Measurements from ENCODE around the gene FGF14.

FGF14 gene

GRCh38 chr13:102191951-102192502 lies 209.8 kb downstream of the FGF14 start:
- TF ChIP-seq EZH2phosphoT487 (IDR thresholded peaks at IDR 0.05; ENCODE audit: borderline replicate concordance, low read length): no peak
- TF ChIP-seq, protein P1, sequence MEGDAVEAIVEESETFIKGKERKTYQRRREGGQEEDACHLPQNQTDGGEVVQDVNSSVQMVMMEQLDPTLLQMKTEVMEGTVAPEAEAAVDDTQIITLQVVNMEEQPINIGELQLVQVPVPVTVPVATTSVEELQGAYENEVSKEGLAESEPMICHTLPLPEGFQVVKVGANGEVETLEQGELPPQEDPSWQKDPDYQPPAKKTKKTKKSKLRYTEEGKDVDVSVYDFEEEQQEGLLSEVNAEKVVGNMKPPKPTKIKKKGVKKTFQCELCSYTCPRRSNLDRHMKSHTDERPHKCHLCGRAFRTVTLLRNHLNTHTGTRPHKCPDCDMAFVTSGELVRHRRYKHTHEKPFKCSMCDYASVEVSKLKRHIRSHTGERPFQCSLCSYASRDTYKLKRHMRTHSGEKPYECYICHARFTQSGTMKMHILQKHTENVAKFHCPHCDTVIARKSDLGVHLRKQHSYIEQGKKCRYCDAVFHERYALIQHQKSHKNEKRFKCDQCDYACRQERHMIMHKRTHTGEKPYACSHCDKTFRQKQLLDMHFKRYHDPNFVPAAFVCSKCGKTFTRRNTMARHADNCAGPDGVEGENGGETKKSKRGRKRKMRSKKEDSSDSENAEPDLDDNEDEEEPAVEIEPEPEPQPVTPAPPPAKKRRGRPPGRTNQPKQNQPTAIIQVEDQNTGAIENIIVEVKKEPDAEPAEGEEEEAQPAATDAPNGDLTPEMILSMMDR (IDR thresholded peaks at IDR 0.05; ENCODE audit: low read depth, low read length, poor library complexity, severe bottlenecking): no peak
- H3K9me3 ChIP-seq (ENCODE audit: control insufficient read depth, insufficient read depth, low read length): no peaks in the 10 kb centered on the region
- no peak overlapping the region for H3K27ac ChIP-seq (ENCODE audit: low read depth, low read length)
- H3K27me3 ChIP-seq (ENCODE audit: control insufficient read depth, low read length): no peaks in the 10 kb centered on the region
- H3K79me2 ChIP-seq (ENCODE audit: control insufficient read depth, low read length): no peaks in the 10 kb centered on the region
- H4K20me1 ChIP-seq (ENCODE audit: control insufficient read depth, insufficient read depth, low read depth, low read length): no peaks in the 10 kb centered on the region
- H3K4me3 ChIP-seq (ENCODE audit: low read length): no peak overlapping the region
- H3F3A ChIP-seq (ENCODE audit: control insufficient read depth, insufficient read depth): no peaks in the 10 kb centered on the region
- H3K9me2 ChIP-seq (replicated peaks; ENCODE audit: control insufficient read depth, low read length): no peaks in the 10 kb centered on the region
- no peaks in the 10 kb centered on the region for H3K36me3 ChIP-seq (ENCODE audit: control insufficient read depth, low read length)
- no peaks in the 10 kb centered on the region for H3K4me1 ChIP-seq (ENCODE audit: control insufficient read depth, low read length)
- no peak overlapping the region for H3K4me2 ChIP-seq (ENCODE audit: low read length)

DNA sequence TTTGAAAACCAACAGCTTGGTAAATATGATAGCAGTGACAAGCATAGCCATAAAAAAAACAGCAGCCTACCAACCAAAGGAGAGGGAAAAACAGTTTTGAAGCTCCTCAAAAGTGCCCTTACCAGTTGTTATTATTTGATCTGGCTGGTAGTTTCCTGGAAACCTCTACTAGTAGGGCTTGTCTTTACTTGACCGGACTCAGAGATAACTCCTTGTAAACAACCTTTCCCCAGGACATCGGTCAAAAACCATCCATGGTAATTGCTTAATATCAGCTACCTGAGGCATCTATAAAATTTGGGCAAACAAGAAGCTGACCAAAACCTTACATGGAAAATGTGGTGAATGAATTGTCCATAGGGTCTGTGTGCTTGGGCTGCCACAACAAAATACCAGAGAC lies 210.9 kb downstream of the FGF14 start:
- Histone ChIP-seq H3K9me2 (replicated peaks; ENCODE audit: control insufficient read depth, low read length) (no peaks in the 10 kb centered on the region), H3K4me2 (ENCODE audit: low read length) (no peak overlapping the region), H4K20me1 (ENCODE audit: control insufficient read depth, insufficient read depth, low read depth, low read length) (no peaks in the 10 kb centered on the region), H3K27ac (ENCODE audit: low read depth, low read length) (no peak overlapping the region), H3F3A (ENCODE audit: control insufficient read depth, insufficient read depth) (no peaks in the 10 kb centered on the region), H3K9me3 (ENCODE audit: control insufficient read depth, insufficient read depth, low read length) (no peaks in the 10 kb centered on the region), H3K27me3 (ENCODE audit: control insufficient read depth, low read length) (no peaks in the 10 kb centered on the region), H3K4me1 (ENCODE audit: control insufficient read depth, low read length) (no peaks in the 10 kb centered on the region), H3K4me3 (ENCODE audit: low read length) (no peak overlapping the region), H3K36me3 (ENCODE audit: control insufficient read depth, low read length) (no peaks in the 10 kb centered on the region), H3K79me2 (ENCODE audit: control insufficient read depth, low read length) (no peaks in the 10 kb centered on the region)
- TF ChIP-seq, protein P1 (IDR thresholded peaks at IDR 0.05; ENCODE audit: low read depth, low read length, poor library complexity, severe bottlenecking): no peak
- no peak for TF ChIP-seq EZH2phosphoT487 (IDR thresholded peaks at IDR 0.05; ENCODE audit: borderline replicate concordance, low read length)

DNA sequence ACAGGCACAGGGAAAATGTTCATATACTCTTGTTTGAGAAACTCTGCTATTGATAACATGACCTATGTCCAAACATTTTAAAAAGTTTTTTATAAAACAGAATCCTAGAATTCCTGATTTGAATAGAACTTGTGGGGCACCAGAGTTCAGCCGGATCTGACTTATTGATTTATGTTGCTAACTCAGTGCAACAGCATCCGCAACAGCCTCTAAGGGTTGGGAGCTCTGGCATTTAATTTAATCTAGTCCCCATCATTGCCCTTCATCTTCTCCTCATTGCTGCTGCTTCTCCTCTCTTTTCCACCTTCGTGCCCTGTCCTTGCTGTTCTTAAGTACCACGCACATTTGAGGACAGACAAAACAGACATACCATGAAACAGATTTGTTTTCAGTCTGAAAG lies 214.5 kb downstream of the FGF14 start:
- no peak for TF ChIP-seq EZH2phosphoT487 (IDR thresholded peaks at IDR 0.05; ENCODE audit: borderline replicate concordance, low read length)
- TF ChIP-seq, protein P1 (IDR thresholded peaks at IDR 0.05; ENCODE audit: low read depth, low read length, poor library complexity, severe bottlenecking): no peak
- no peaks in the 10 kb centered on the region for H3K79me2 ChIP-seq (ENCODE audit: control insufficient read depth, low read length)
- no peaks in the 10 kb centered on the region for H3F3A ChIP-seq (ENCODE audit: control insufficient read depth, insufficient read depth)
- H4K20me1 ChIP-seq (ENCODE audit: control insufficient read depth, insufficient read depth, low read depth, low read length): no peaks in the 10 kb centered on the region
- no peaks in the 10 kb centered on the region for H3K4me1 ChIP-seq (ENCODE audit: control insufficient read depth, low read length)
- H3K9me2 ChIP-seq (replicated peaks; ENCODE audit: control insufficient read depth, low read length): no peaks in the 10 kb centered on the region
- no peak overlapping the region for H3K4me3 ChIP-seq (ENCODE audit: low read length)
- H3K4me2 ChIP-seq (ENCODE audit: low read length): no peak overlapping the region
- no peak overlapping the region for H3K27ac ChIP-seq (ENCODE audit: low read depth, low read length)
- no peaks in the 10 kb centered on the region for H3K27me3 ChIP-seq (ENCODE audit: control insufficient read depth, low read length)
- H3K9me3 ChIP-seq (ENCODE audit: control insufficient read depth, insufficient read depth, low read length): no peaks in the 10 kb centered on the region
- H3K36me3 ChIP-seq (ENCODE audit: control insufficient read depth, low read length): no peaks in the 10 kb centered on the region

Data from DOHH2 (cell line).